Measurements from ENCODE around the gene EPB41L4A.

EPB41L4A gene

DNA sequence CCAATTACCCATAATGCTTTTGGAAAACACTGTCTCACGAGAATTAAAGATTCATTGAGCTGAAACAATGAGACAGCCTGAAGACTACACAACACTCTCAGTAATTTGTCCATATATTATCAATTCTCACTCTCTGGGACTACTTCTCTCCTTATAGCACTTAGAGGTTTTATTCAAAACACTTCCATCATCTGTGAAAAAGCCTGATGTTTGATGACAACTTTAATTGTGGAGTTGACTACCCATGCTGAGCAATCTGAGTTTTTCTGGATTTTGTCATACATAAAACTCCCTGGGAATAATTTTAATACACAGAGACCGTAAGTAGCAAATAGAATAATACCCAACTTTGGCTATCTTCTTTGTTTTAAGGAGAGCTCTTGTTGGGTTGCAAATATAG, 305.5 kb downstream of the EPB41L4A start:
- no peak overlapping the region for H3K27ac ChIP-seq
- in situ Hi-C loops (cut with HindIII; ENCODE audit: low pct_ligation_motif_present, low sequenced_read_pairs), result no loop called here
- H3K4me3 ChIP-seq (ENCODE audit: low read depth, low read length), result no peak overlapping the region
- TF ChIP-seq, protein P1, sequence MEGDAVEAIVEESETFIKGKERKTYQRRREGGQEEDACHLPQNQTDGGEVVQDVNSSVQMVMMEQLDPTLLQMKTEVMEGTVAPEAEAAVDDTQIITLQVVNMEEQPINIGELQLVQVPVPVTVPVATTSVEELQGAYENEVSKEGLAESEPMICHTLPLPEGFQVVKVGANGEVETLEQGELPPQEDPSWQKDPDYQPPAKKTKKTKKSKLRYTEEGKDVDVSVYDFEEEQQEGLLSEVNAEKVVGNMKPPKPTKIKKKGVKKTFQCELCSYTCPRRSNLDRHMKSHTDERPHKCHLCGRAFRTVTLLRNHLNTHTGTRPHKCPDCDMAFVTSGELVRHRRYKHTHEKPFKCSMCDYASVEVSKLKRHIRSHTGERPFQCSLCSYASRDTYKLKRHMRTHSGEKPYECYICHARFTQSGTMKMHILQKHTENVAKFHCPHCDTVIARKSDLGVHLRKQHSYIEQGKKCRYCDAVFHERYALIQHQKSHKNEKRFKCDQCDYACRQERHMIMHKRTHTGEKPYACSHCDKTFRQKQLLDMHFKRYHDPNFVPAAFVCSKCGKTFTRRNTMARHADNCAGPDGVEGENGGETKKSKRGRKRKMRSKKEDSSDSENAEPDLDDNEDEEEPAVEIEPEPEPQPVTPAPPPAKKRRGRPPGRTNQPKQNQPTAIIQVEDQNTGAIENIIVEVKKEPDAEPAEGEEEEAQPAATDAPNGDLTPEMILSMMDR (IDR thresholded peaks at IDR 0.05; ENCODE audit: low read depth, low read length, missing control alignments), result no peak
- H3K36me3 ChIP-seq (replicated peaks), result no peaks in the 10 kb centered on the region
- no peak for DNase-seq
- H3K27me3 ChIP-seq (replicated peaks), result no peaks in the 10 kb centered on the region

Measured in brain microvascular endothelial cell (primary cell).